Kasumi-1 (cell line): Measurements from ENCODE around the gene TREML4.
"Not testable (repeated sequence)": the region's sequence is repeated elsewhere in the genome, so short reads cannot be mapped to it uniquely, and the experiment has no call there.

Source experiments
- DNase-seq, 2 experiments: peaks; one replicate each; lab custom pipeline; 2025; lab: John Stamatoyannopoulos, UW

TREML4 gene

GRCh38 chr6:41208439-41209106, 19.6 kb upstream of the TREML4 start:
- no peak for DNase-seq

- no peak for DNase-seq
Measured at GRCh38 chr6:41209547-41210320, 18.4 kb upstream of the TREML4 start.

GRCh38 chr6:41214559-41215238, 13.4 kb upstream of the TREML4 start:
- no peak for DNase-seq

- DNase-seq: no peak
Measured at GRCh38 chr6:41215777-41216176, 12.4 kb upstream of the TREML4 start.

GRCh38 chr6:41216616-41217015, 11.5 kb upstream of the TREML4 start:
- DNase-seq: no peak

- peak; percentile 62 for DNase-seq
Measured at GRCh38 chr6:41222045-41222444, 6.1 kb upstream of the TREML4 start.

GRCh38 chr6:41222513-41222912, 5.6 kb upstream of the TREML4 start:
- peak; percentile 60 to 62 for DNase-seq

GRCh38 chr6:41224800-41225199, 3.3 kb upstream of the TREML4 start:
- DNase-seq: peak; percentile 6 to 38

- DNase-seq: no peak
Measured at GRCh38 chr6:41226752-41227151, 1.4 kb upstream of the TREML4 start.

- peak; percentile 22 to 59 for DNase-seq
Measured at GRCh38 chr6:41228616-41229015, 467 bp downstream of the TREML4 start.

- DNase-seq: no peak
Measured at GRCh38 chr6:41229721-41230120, 1.6 kb downstream of the TREML4 start.

GRCh38 chr6:41231246-41231645, 3.1 kb downstream of the TREML4 start:
- no peak for DNase-seq

- DNase-seq: no peak
Measured at GRCh38 chr6:41232667-41233066, 4.5 kb downstream of the TREML4 start.

- no peak for DNase-seq
Measured at GRCh38 chr6:41236276-41236675, 8.1 kb downstream of the TREML4 start.

GRCh38 chr6:41237128-41237527, 9.0 kb downstream of the TREML4 start:
- DNase-seq: no peak

- DNase-seq: no peak
Measured at GRCh38 chr6:41239467-41240159, 11.5 kb downstream of the TREML4 start.

- not testable (repeated sequence) for DNase-seq
Measured at GRCh38 chr6:41246529-41246928, 18.4 kb downstream of the TREML4 start.

- DNase-seq: no peak
Measured at GRCh38 chr6:41247288-41247865, 19.2 kb downstream of the TREML4 start.

GRCh38 chr6:41247882-41248705, 19.9 kb downstream of the TREML4 start:
- no peak for DNase-seq

GRCh38 chr6:41252401-41253169, 24.4 kb downstream of the TREML4 start:
- no peak for DNase-seq
